Stimulated activated memory B cell treated with anti-CD40 and anti-IgM and Interleukin-4, amounts not matched to agents 10 μg/mL and 1 μg/mL and 100 μg/mL, for 72 hours (primary cell): ENCODE measurements around the gene ARL10.
"Not testable (repeated sequence)": the region's sequence is repeated elsewhere in the genome, so short reads cannot be mapped to it uniquely, and the experiment has no call there.

Experiments
- ATAC-seq: fragments of 150-1000 bp; cut with Tn5 transposase; 2 replicates; pipeline ENCODE4 v1.10.0; 2021
- H3K27ac Mint-ChIP-seq: one replicate; pipeline ENCODE4 v1.8.0; 2022; ENCODE audit warnings: mild to moderate bottlenecking, mixed read lengths
- H3K27me3 Mint-ChIP-seq: one replicate; pipeline ENCODE4 v1.8.0; 2022; ENCODE audit warnings: mixed read lengths
- H3K36me3 Mint-ChIP-seq: one replicate; pipeline ENCODE4 v1.8.0; 2022; ENCODE audit warnings: mixed read lengths
- H3K4me1 Mint-ChIP-seq: one replicate; pipeline ENCODE4 v1.8.0; 2022; ENCODE audit warnings: mixed read lengths
- H3K4me3 Mint-ChIP-seq: one replicate; pipeline ENCODE4 v1.8.0; 2022; ENCODE audit warnings: mild to moderate bottlenecking, moderate library complexity, mixed read lengths
- H3K9me3 Mint-ChIP-seq: one replicate; pipeline ENCODE4 v1.8.0; 2022; ENCODE audit warnings: mixed read lengths

The ARL10 gene

GRCh38 chr5:176392526-176392925 lies 27.2 kb downstream of the ARL10 start:
- no peaks in the 10 kb centered on the region for H3K27me3 Mint-ChIP-seq
- H3K27ac Mint-ChIP-seq, result no peak overlapping the region
- H3K4me3 Mint-ChIP-seq, result no peak overlapping the region
- H3K36me3 Mint-ChIP-seq, result peaks cover 42% of the 10 kb centered on the region
- peaks cover 18% of the 10 kb centered on the region for H3K4me1 Mint-ChIP-seq
- ATAC-seq, result no peak
- H3K9me3 Mint-ChIP-seq, result no peaks in the 10 kb centered on the region

DNA sequence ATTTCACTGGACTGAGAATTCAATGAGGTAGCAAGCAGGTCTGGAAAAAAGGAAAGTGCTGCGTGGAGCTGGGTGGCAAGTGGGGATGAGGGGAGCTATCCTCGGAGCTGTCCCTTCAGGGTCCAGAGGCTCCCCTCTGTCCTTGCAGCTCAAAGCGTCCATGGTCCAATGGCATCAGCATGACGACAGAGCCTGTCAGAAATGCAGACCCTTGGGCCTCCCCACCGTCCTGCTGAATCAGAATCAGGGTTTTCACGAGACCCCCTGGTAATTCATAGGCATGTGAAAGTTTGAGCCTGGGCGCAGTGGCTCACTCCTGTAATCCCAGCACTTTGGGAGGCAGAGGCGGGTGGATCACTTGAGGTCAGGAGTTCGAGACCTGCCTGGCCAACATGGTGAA lies 28.8 kb downstream of the ARL10 start:
- no peak for ATAC-seq
- H3K36me3 Mint-ChIP-seq, result peaks cover 48% of the 10 kb centered on the region
- H3K27me3 Mint-ChIP-seq, result no peaks in the 10 kb centered on the region

DNA sequence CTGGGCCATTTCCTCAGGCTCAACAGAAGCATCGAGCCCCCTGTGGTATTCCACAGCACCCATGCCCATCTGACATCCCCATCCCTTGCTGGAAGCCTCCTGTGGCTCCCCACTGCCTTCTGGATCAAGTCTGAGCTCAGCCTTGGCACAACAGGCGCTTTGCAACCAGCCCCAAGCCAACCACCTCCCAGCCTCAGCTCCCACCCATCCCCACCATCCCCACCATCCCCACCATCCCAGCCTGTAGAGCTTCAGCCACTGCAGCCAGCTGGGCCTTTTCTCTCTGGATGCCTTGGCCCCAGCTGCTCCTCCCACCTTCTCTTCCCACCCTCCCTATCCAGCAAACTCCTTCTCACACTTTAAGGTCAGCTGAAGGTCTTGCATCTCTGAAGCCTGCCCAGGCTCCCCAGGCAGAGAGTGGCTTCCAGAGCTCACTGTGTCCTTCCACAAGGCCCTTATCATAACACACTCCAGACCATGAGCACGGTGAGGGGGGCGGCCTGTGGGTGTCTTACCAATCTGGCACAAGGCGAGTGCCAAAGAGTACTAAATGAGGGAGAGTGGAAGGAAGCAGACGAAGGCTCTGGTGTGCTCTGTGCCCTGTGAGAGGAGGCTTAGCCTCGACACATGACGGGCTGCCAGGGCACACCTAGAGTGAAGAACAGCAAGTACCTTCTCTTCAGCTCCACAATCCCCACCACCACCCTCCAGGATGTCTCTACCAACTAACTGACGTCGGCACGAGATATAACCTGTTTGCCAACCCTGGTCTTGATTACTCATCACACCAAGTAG lies 29.8 kb downstream of the ARL10 start:
- H3K36me3 Mint-ChIP-seq, result peaks cover 48% of the 10 kb centered on the region
- no peak overlapping the region for H3K27ac Mint-ChIP-seq
- peaks cover 4% of the 10 kb centered on the region for H3K4me1 Mint-ChIP-seq
- no peaks in the 10 kb centered on the region for H3K9me3 Mint-ChIP-seq
- H3K4me3 Mint-ChIP-seq, result no peak overlapping the region
- H3K27me3 Mint-ChIP-seq, result no peaks in the 10 kb centered on the region
- ATAC-seq, result no peak

More for the DNA sequence above, 28.8 kb downstream of the ARL10 start:
- no peak overlapping the region for H3K27ac Mint-ChIP-seq
- peaks cover 11% of the 10 kb centered on the region for H3K4me1 Mint-ChIP-seq
- no peaks in the 10 kb centered on the region for H3K9me3 Mint-ChIP-seq
- H3K4me3 Mint-ChIP-seq, result no peak overlapping the region

DNA sequence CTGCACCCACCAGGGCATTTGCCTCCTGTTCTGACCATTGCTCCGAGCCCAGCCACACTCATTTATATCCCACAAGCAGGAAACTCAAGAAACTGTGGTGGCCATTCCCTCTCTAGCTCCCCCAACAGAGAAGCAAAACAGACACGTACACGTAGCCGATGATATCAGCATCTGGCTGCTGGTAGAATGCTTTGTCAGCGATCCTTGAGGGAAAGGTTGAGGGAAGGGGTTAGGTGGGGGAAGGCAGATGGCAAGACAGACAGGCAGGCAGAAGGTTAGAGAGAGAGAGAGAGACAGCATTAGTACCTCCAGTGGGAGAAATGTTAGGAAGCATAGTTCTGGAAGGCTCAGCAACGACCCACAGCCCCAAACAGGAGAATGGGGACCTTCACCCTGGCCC lies 31.0 kb downstream of the ARL10 start:
- H3K4me3 Mint-ChIP-seq, result no peak overlapping the region
- no peaks in the 10 kb centered on the region for H3K9me3 Mint-ChIP-seq
- peaks cover 37% of the 10 kb centered on the region for H3K36me3 Mint-ChIP-seq
- H3K4me1 Mint-ChIP-seq, result no peaks in the 10 kb centered on the region
- no peaks in the 10 kb centered on the region for H3K27me3 Mint-ChIP-seq
- no peak for ATAC-seq
- no peak overlapping the region for H3K27ac Mint-ChIP-seq

- H3K27me3 Mint-ChIP-seq, result no peaks in the 10 kb centered on the region
- H3K27ac Mint-ChIP-seq, result no peak overlapping the region
Measured at GRCh38 chr5:176397736-176398420, 32.6 kb downstream of the ARL10 start.

DNA sequence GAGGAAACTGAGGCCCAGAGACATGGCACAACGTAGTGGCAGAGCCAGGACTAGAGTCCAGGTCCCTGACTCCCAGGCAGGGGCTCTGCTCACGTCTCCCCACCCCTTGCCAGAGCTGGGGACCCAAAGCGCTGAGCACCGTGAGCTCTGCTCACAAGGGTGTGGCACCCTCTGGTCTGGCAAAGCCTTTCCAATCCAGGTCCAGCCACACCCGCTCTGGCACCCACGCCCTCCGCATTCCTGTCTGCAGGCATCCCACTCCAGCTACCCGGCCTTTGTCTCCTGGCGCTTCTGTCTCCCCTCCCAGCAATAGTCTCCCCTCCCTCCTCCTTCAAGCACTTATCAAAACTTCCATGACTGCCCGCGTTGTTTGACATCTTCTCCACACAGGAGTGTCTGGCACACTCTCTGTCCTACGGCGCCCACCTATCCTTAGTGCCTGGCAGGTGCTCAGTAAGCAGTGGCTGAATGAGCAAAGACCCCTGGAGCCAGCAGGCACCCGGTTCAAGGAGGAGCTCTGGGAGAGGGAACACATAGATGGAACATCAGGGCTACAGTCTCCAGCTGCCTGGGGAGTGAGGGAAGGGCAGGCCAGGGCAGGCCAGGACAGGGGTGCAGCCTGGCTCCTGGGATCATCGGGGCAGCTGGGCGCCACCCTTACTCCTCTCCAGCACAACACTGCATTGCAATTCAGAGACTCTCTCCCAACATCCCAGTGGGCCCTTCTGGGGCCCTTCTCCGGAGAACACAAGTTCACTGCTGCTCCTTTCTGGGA lies 35.3 kb downstream of the ARL10 start:
- H3K4me1 Mint-ChIP-seq, result no peaks in the 10 kb centered on the region
- no peak overlapping the region for H3K4me3 Mint-ChIP-seq
- no peak overlapping the region for H3K27ac Mint-ChIP-seq
- no peak for ATAC-seq
- H3K9me3 Mint-ChIP-seq, result no peaks in the 10 kb centered on the region
- H3K36me3 Mint-ChIP-seq, result peaks cover 15% of the 10 kb centered on the region
- no peaks in the 10 kb centered on the region for H3K27me3 Mint-ChIP-seq

More at GRCh38 chr5:176397736-176398420, 32.6 kb downstream of the ARL10 start:
- no peaks in the 10 kb centered on the region for H3K4me1 Mint-ChIP-seq
- peaks cover 24% of the 10 kb centered on the region for H3K36me3 Mint-ChIP-seq
- no peak for ATAC-seq
- H3K9me3 Mint-ChIP-seq, result no peaks in the 10 kb centered on the region
- no peak overlapping the region for H3K4me3 Mint-ChIP-seq

DNA sequence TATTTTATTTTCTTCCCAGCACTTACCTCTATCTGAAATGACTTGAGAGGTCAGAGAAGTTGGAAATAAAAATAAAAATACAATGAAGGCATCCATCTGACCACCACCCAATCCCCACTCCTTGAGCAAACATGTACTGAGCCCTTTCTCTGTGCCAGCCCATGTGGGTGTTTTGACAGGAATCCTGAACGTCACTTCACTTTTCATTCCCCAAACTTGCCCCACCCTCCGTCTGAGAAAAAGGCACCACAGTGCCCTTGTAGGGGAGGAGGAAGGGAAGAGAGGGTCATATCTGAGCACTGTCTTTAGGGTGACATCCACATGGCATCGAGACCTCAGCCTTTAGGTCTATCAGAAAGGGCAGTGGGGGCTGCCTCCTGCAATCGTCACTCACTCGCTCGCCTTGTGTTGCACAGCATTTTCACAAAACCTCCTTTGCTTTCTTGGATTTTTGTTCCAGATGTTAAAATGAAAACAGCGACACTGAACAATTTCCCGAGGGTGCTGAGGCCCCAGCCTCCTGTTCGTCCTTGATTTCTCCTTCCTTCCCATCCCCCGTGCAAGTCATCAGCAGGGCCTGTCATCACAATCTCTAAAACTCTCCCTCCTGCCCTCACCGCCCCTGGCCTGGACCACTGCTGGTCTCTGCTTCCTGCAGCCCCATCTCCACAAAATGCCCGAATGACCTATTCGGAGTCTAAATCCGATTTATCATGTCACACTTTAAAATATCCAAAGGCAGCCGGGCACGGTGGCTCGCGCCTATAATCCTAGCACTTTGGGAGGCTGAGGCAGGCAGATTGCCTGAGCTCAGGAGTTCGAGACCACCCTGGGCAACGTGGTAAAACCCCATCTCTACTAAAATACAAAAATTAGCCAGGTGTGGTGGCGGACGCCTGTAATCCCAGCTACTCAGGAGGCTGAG lies 36.3 kb downstream of the ARL10 start:
- H3K4me3 Mint-ChIP-seq, result no peak overlapping the region
- H3K27me3 Mint-ChIP-seq, result no peaks in the 10 kb centered on the region
- H3K27ac Mint-ChIP-seq, result no peak overlapping the region
- H3K4me1 Mint-ChIP-seq, result no peaks in the 10 kb centered on the region
- ATAC-seq, result no peak
- peaks cover 23% of the 10 kb centered on the region for H3K36me3 Mint-ChIP-seq
- H3K9me3 Mint-ChIP-seq, result no peaks in the 10 kb centered on the region

DNA sequence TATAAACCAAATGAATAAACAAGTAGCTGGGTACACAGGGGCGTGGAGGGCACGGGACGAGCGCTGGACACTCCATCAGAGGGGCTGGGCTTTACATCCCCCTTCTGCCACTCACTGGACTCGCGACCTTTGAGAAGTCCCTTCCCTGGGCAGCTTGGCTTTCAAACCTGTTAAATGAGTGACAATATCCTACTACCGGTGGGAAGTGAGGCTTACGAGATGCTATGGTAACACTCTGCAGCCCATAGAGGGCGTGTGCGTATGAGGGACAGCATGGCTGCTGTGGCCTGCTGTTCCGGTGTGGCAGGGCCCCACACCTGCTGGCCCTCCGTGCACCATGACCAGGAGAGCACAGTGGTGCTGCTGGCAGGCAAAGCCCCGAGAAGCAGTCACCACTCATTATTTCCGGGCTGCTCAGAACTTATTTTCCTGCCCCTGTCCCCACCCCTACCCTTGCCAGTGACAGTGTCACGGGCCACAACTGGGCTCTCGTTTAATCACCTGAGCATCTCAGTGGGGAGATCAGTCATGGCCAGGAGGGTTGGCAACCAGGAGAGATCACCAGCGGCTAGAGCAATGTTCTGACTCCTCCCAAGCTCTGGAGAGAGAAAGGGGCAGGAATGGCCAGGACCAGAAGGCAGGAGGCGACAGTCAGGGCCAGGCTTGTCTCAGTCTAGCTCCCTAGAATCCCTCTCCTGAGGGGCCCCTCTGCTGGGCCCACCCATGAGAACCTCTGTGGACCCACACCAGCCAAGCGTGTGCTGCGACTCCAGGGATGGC lies 40.6 kb downstream of the ARL10 start:
- no peaks in the 10 kb centered on the region for H3K9me3 Mint-ChIP-seq
- no peak for ATAC-seq
- H3K27me3 Mint-ChIP-seq, result no peaks in the 10 kb centered on the region
- H3K27ac Mint-ChIP-seq, result no peak overlapping the region
- peaks cover 19% of the 10 kb centered on the region for H3K36me3 Mint-ChIP-seq
- no peak overlapping the region for H3K4me3 Mint-ChIP-seq
- H3K4me1 Mint-ChIP-seq, result peaks cover under 1% of the 10 kb centered on the region

- no peak for ATAC-seq
- Mint-ChIP-seq H3K9me3 (no peaks in the 10 kb centered on the region), H3K36me3 (peaks cover 25% of the 10 kb centered on the region), H3K4me3 (no peak overlapping the region), H3K27ac (no peak overlapping the region), H3K27me3 (no peaks in the 10 kb centered on the region), H3K4me1 (peaks cover 8% of the 10 kb centered on the region)
Measured at GRCh38 chr5:176406436-176407052, 41.3 kb downstream of the ARL10 start.

DNA sequence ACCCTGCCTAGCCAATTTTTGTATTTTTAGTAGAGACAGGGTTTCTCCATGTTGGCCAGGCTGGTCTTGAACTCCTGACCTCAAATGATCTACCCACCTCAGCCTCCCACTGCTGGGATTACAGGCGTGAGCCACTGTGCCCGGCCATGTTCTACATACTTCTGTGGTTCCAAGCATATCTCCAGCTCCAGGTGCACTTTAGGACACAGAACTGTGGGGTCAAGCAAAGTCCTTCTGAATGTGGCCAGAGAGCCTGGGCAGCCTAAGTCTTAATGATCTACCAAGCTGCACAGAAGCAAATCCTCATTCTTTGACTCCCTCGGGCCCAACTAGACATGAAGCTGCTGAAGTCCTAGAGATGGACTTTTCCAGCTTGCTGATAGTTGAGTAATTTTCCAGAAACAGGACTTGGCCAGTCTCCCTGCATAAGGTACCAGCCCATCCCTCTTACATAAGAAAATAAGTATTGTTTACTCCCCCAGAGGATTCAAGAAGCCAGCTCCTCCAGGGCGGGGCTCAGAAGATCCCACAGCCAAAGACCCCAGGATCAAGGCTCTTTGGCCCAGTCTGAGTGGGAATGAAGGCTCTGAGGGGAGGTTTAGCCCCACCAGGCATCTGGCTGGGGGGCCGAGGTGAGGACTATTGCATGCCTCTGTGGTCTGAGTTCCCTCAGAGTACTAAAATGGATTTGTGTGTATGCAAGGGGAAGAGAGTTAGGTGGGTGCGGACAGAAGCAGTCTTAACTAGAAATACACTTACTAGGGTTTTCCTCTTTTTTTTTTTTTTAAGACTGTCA lies 42.4 kb downstream of the ARL10 start:
- Mint-ChIP-seq H3K4me3 (no peak overlapping the region), H3K27ac (no peak overlapping the region), H3K27me3 (no peaks in the 10 kb centered on the region), H3K36me3 (peaks cover 25% of the 10 kb centered on the region), H3K4me1 (peaks cover 16% of the 10 kb centered on the region), H3K9me3 (no peaks in the 10 kb centered on the region)
- no peak for ATAC-seq

DNA sequence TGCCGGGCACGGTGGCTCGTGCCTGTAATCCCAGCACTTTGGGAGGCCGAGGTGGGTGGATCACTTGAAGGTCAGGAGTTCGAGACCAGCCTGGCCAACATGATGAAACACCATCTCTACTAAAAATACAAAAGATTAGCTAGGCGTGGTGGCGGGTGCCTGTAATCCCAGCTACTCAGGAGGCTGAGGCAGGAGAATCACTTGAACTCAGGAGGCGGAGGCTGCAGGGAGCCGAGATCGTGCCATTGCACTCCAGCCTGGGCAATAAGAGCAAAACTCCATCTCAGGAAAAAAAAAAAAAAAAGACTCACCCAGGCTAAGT lies 42.9 kb downstream of the ARL10 start:
- ATAC-seq, H3K4me3 Mint-ChIP-seq: not testable (repeated sequence)
- peaks cover 25% of the 10 kb centered on the region for H3K36me3 Mint-ChIP-seq

GRCh38 chr5:176408590-176408989 lies 43.3 kb downstream of the ARL10 start:
- Mint-ChIP-seq H3K4me3 (no peak overlapping the region), H3K27ac (no peak overlapping the region), H3K9me3 (no peaks in the 10 kb centered on the region), H3K36me3 (peaks cover 25% of the 10 kb centered on the region), H3K27me3 (no peaks in the 10 kb centered on the region), H3K4me1 (peaks cover 22% of the 10 kb centered on the region)
- no peak for ATAC-seq

More for the DNA sequence above, 42.9 kb downstream of the ARL10 start:
- H3K4me1 Mint-ChIP-seq, result peaks cover 21% of the 10 kb centered on the region
- H3K9me3 Mint-ChIP-seq, H3K27me3 Mint-ChIP-seq, H3K27ac Mint-ChIP-seq: not testable (repeated sequence)

GRCh38 chr5:176409765-176410164 lies 44.5 kb downstream of the ARL10 start:
- H3K9me3 Mint-ChIP-seq, result no peaks in the 10 kb centered on the region
- H3K27ac Mint-ChIP-seq, result no peak overlapping the region
- H3K4me3 Mint-ChIP-seq, result no peak overlapping the region
- no peaks in the 10 kb centered on the region for H3K27me3 Mint-ChIP-seq
- H3K4me1 Mint-ChIP-seq, result peaks cover 34% of the 10 kb centered on the region
- peaks cover 25% of the 10 kb centered on the region for H3K36me3 Mint-ChIP-seq
- ATAC-seq, result no peak
